ENCODE data around the gene SLAMF6. TPM values are rescaled to one million over a fixed set of nuclear protein-coding genes. Genes with fewer than 3 reads are reported as not detected.

Gene SLAMF6
- polyA plus RNA-seq, 1 donor (not counting 4 experiments of a cell fraction or from before 2014, with no cell fraction given): not detected

GRCh38 chr1:160488347-160489058 is 34.6 kb downstream of the SLAMF6 start:
- dilution Hi-C loops (cut with MboI; ENCODE audit: extremely low pct_ligation_motif_present, low sequenced_read_pairs): no loop called here
- FAIRE-seq: no peak
- H3K27me3 ChIP-seq (ENCODE audit: control insufficient read depth, extremely low read depth, insufficient read depth, low read length): peaks cover 2% of the 10 kb centered on the region

DNA sequence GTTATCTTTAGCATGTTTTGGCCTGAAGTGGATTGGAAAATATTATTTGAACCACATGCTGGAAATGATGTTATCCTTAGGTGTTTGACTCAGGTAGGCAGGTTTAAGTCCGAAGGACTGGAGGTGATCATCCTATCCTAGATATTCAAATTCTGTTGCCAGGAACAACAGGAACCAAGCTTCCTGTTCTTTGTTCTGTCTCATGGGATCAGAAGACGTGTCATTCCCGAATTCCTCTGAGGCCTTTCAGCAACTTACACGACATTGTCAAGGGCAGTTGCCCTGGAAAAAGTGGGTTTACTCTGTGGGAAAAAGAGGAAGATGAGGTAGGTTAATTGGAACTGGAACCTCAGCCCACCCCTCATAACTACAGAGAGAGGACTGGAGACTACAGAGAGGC is 36.6 kb downstream of the SLAMF6 start:
- no peak overlapping the region for H3K4me2 ChIP-seq (ENCODE audit: control insufficient read depth, extremely low read depth, insufficient read depth, low read depth, low read length)
- no peaks in the 10 kb centered on the region for H3K9me1 ChIP-seq (ENCODE audit: control insufficient read depth, extremely low read depth, insufficient read depth, low read length)
- H3K27me3 ChIP-seq (ENCODE audit: control insufficient read depth, extremely low read depth, insufficient read depth, low read length): peaks cover 2% of the 10 kb centered on the region
- H4K20me1 ChIP-seq (ENCODE audit: control insufficient read depth, extremely low read depth, insufficient read depth, low read length): no peaks in the 10 kb centered on the region
- no peak for DNase-seq (ENCODE audit: low read depth, low spot score)
- no peaks in the 10 kb centered on the region for H3K4me1 ChIP-seq (ENCODE audit: control insufficient read depth, extremely low read depth, insufficient read depth, low read length)
- no peak for FAIRE-seq
- no peaks in the 10 kb centered on the region for H3K79me2 ChIP-seq (ENCODE audit: control insufficient read depth, insufficient read depth, low read length)
- H3K36me3 ChIP-seq (ENCODE audit: control insufficient read depth in 2 of 2, extremely low read depth in 1 of 2, insufficient read depth in 2 of 2, low read length in 2 of 2): no peaks in the 10 kb centered on the region
- H2AFZ ChIP-seq (ENCODE audit: control insufficient read depth, low read length): no peak overlapping the region
- H3K27ac ChIP-seq (ENCODE audit: control insufficient read depth, insufficient read depth, low read length): no peak overlapping the region
- no peak overlapping the region for H3K9ac ChIP-seq (ENCODE audit: control insufficient read depth, extremely low read depth, insufficient read depth, low read length)
- TF ChIP-seq, protein P1, sequence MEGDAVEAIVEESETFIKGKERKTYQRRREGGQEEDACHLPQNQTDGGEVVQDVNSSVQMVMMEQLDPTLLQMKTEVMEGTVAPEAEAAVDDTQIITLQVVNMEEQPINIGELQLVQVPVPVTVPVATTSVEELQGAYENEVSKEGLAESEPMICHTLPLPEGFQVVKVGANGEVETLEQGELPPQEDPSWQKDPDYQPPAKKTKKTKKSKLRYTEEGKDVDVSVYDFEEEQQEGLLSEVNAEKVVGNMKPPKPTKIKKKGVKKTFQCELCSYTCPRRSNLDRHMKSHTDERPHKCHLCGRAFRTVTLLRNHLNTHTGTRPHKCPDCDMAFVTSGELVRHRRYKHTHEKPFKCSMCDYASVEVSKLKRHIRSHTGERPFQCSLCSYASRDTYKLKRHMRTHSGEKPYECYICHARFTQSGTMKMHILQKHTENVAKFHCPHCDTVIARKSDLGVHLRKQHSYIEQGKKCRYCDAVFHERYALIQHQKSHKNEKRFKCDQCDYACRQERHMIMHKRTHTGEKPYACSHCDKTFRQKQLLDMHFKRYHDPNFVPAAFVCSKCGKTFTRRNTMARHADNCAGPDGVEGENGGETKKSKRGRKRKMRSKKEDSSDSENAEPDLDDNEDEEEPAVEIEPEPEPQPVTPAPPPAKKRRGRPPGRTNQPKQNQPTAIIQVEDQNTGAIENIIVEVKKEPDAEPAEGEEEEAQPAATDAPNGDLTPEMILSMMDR (optimal IDR thresholded peaks at IDR 0.05 in 1 of 3, IDR thresholded peaks at IDR 0.05 in 1 of 3, conservative IDR thresholded peaks at IDR 0.05 in 1 of 3; ENCODE audit: extremely low read depth in 1 of 3, insufficient read depth in 2 of 3, low read length in 3 of 3): no peak
- no peak overlapping the region for H3K4me3 ChIP-seq (ENCODE audit: control insufficient read depth in 2 of 3, extremely low read depth in 1 of 3, insufficient read depth in 2 of 3, low read depth in 1 of 3, low read length in 3 of 3)
- H3K9me3 ChIP-seq (ENCODE audit: control insufficient read depth, low read depth, low read length): no peaks in the 10 kb centered on the region
- dilution Hi-C loops (cut with MboI; ENCODE audit: extremely low pct_ligation_motif_present, low sequenced_read_pairs): no loop called here

More at GRCh38 chr1:160488347-160489058, 34.6 kb downstream of the SLAMF6 start:
- H3K9ac ChIP-seq (ENCODE audit: control insufficient read depth, extremely low read depth, insufficient read depth, low read length): no peak overlapping the region
- no peak overlapping the region for H3K4me3 ChIP-seq (ENCODE audit: control insufficient read depth in 2 of 3, extremely low read depth in 1 of 3, insufficient read depth in 2 of 3, low read depth in 1 of 3, low read length in 3 of 3)
- no peaks in the 10 kb centered on the region for H4K20me1 ChIP-seq (ENCODE audit: control insufficient read depth, extremely low read depth, insufficient read depth, low read length)
- no peaks in the 10 kb centered on the region for H3K9me1 ChIP-seq (ENCODE audit: control insufficient read depth, extremely low read depth, insufficient read depth, low read length)
- H3K79me2 ChIP-seq (ENCODE audit: control insufficient read depth, insufficient read depth, low read length): no peaks in the 10 kb centered on the region
- H3K4me1 ChIP-seq (ENCODE audit: control insufficient read depth, extremely low read depth, insufficient read depth, low read length): no peaks in the 10 kb centered on the region
- H2AFZ ChIP-seq (ENCODE audit: control insufficient read depth, low read length): no peak overlapping the region
- H3K36me3 ChIP-seq (ENCODE audit: control insufficient read depth in 2 of 2, extremely low read depth in 1 of 2, insufficient read depth in 2 of 2, low read length in 2 of 2): no peaks in the 10 kb centered on the region
- no peak for DNase-seq (ENCODE audit: low read depth, low spot score)
- H3K4me2 ChIP-seq (ENCODE audit: control insufficient read depth, extremely low read depth, insufficient read depth, low read depth, low read length): no peak overlapping the region
- no peaks in the 10 kb centered on the region for H3K9me3 ChIP-seq (ENCODE audit: control insufficient read depth, low read depth, low read length)
- H3K27ac ChIP-seq (ENCODE audit: control insufficient read depth, insufficient read depth, low read length): no peak overlapping the region
- TF ChIP-seq, protein P1 (optimal IDR thresholded peaks at IDR 0.05 in 1 of 3, IDR thresholded peaks at IDR 0.05 in 1 of 3, conservative IDR thresholded peaks at IDR 0.05 in 1 of 3; ENCODE audit: extremely low read depth in 1 of 3, insufficient read depth in 2 of 3, low read length in 3 of 3): no peak
- TF ChIP-seq EZH2 (IDR thresholded peaks at IDR 0.05; ENCODE audit: low read length): no peak

Measured in keratinocyte (primary cell).